BLaER1 treated with 17β-estradiol and CSF1 and Interleukin-3, amounts not matched to agents 10 nM and 100 nM (cell line): ENCODE measurements around the gene DZIP3.
"Not testable (repeated sequence)": the region's sequence is repeated elsewhere in the genome, so short reads cannot be mapped to it uniquely, and the experiment has no call there.

Source experiments
- H3K27ac ChIP-seq, 11 experiments: shearing (Covaris generic); formaldehyde crosslinking; 2 replicates each; pipeline ENCODE4 v1.8.1; 2022
- H3K27me3 ChIP-seq, 11 experiments: shearing (Covaris generic); formaldehyde crosslinking; 2 replicates each; pipeline ENCODE4 v1.8.1; 2022
- H3K36me3 ChIP-seq, 11 experiments: shearing (Covaris generic); formaldehyde crosslinking; 2 replicates each; pipeline ENCODE4 v1.8.1; 2022
- H3K4me1 ChIP-seq, 10 experiments: shearing (Covaris generic); formaldehyde crosslinking; 2 replicates each; pipeline ENCODE4 v1.8.1; 2022
- H3K4me2 ChIP-seq, 11 experiments: shearing (Covaris generic); formaldehyde crosslinking; 2 replicates each; pipeline ENCODE4 v1.8.1; 2022
- H3K4me3 ChIP-seq, 10 experiments: shearing (Covaris generic); formaldehyde crosslinking; 2 replicates each; pipeline ENCODE4 v1.8.1; 2022
- H3K9ac ChIP-seq, 11 experiments: shearing (Covaris generic); formaldehyde crosslinking; 2 replicates each; pipeline ENCODE4 v1.8.1; 2022
- H3K9me3 ChIP-seq, 11 experiments: shearing (Covaris generic); formaldehyde crosslinking; replicated peaks in 1 of 11; 2 replicates each; pipeline ENCODE4 v1.8.1; 2022
- H4K20me1 ChIP-seq, 11 experiments: shearing (Covaris generic); formaldehyde crosslinking; 2 replicates each; pipeline ENCODE4 v1.8.1; 2022
- Cebpa-rat ChIP-seq, 11 experiments: shearing (Covaris generic); IDR thresholded peaks; 2 replicates each; pipeline ENCODE4 v1.8.1; 2022

DZIP3 gene

GRCh38 chr3:108605491-108605890 lies 16.0 kb downstream of the DZIP3 start:
- Histone ChIP-seq H3K9ac (no peak overlapping the region), H3K27ac (no peak overlapping the region), H3K4me2 (no peak overlapping the region), H3K27me3 (no peaks in the 10 kb centered on the region), H3K9me3 (peaks cover 7 to 19% (median 14%) of the 10 kb centered on the region in 11 experiments; a peak in 20 of 22 replicates), H4K20me1 (no peaks in the 10 kb centered on the region), H3K4me1 (peaks cover 0 to 13% (median 7%) of the 10 kb centered on the region in 10 experiments; a peak in 10 of 20 replicates), H3K36me3 (no peaks in the 10 kb centered on the region), H3K4me3 (no peak overlapping the region)
- no peak for TF ChIP-seq Cebpa-rat (IDR thresholded peaks at IDR 0.05)

- Histone ChIP-seq H4K20me1 (no peaks in the 10 kb centered on the region), H3K4me3 (no peak overlapping the region), H3K36me3 (no peaks in the 10 kb centered on the region; a peak in 2 of 22 replicates), H3K27ac (no peak overlapping the region), H3K9ac (no peak overlapping the region), H3K9me3 (no peaks in the 10 kb centered on the region; a peak in 1 of 22 replicates), H3K4me1 (peaks cover 0 to 10% (median 5%) of the 10 kb centered on the region in 10 experiments; a peak in 9 of 20 replicates), H3K27me3 (no peaks in the 10 kb centered on the region), H3K4me2 (no peak overlapping the region)
- TF ChIP-seq Cebpa-rat (IDR thresholded peaks at IDR 0.05), result no peak
Observed at GRCh38 chr3:108608750-108609149, 19.2 kb downstream of the DZIP3 start.

- Histone ChIP-seq H4K20me1 (no peaks in the 10 kb centered on the region), H3K27ac (no peak overlapping the region), H3K4me3 (no peak overlapping the region), H3K4me1 (no peaks in the 10 kb centered on the region), H3K4me2 (no peak overlapping the region), H3K9me3 (no peaks in the 10 kb centered on the region), H3K9ac (no peak overlapping the region), H3K36me3 (no peaks in the 10 kb centered on the region; a peak in 2 of 22 replicates), H3K27me3 (no peaks in the 10 kb centered on the region)
- TF ChIP-seq Cebpa-rat (IDR thresholded peaks at IDR 0.05), result no peak
Observed at GRCh38 chr3:108610651-108611050, 21.1 kb downstream of the DZIP3 start.

GRCh38 chr3:108616090-108616489 lies 26.6 kb downstream of the DZIP3 start:
- H3K9ac ChIP-seq, H3K36me3 ChIP-seq, H3K27ac ChIP-seq, H3K4me3 ChIP-seq, H3K4me1 ChIP-seq, H3K9me3 ChIP-seq, H4K20me1 ChIP-seq, H3K27me3 ChIP-seq, H3K4me2 ChIP-seq: not testable (repeated sequence)

- Histone ChIP-seq H3K36me3 (no peaks in the 10 kb centered on the region), H4K20me1 (no peaks in the 10 kb centered on the region), H3K9me3 (no peaks in the 10 kb centered on the region), H3K27me3 (no peaks in the 10 kb centered on the region), H3K9ac (no peak overlapping the region), H3K4me1 (no peaks in the 10 kb centered on the region), H3K4me2 (no peak overlapping the region), H3K27ac (no peak overlapping the region), H3K4me3 (no peak overlapping the region)
- TF ChIP-seq Cebpa-rat (IDR thresholded peaks at IDR 0.05), result no peak
Observed at GRCh38 chr3:108620250-108620649, 30.7 kb downstream of the DZIP3 start.

GRCh38 chr3:108623504-108623903 lies 34.0 kb downstream of the DZIP3 start:
- Histone ChIP-seq H3K27me3 (no peaks in the 10 kb centered on the region), H3K9me3 (no peaks in the 10 kb centered on the region), H3K4me3 (no peak overlapping the region), H3K9ac (no peak overlapping the region), H3K27ac (no peak overlapping the region), H4K20me1 (no peaks in the 10 kb centered on the region), H3K36me3 (no peaks in the 10 kb centered on the region), H3K4me2 (no peak overlapping the region), H3K4me1 (no peaks in the 10 kb centered on the region)
- no peak for TF ChIP-seq Cebpa-rat (IDR thresholded peaks at IDR 0.05)

GRCh38 chr3:108629974-108630373 lies 40.5 kb downstream of the DZIP3 start:
- Histone ChIP-seq H3K9me3 (no peaks in the 10 kb centered on the region), H3K27me3 (no peaks in the 10 kb centered on the region), H3K27ac (no peak overlapping the region), H3K9ac (no peak overlapping the region), H4K20me1 (no peaks in the 10 kb centered on the region), H3K4me3 (no peak overlapping the region), H3K36me3 (no peaks in the 10 kb centered on the region), H3K4me2 (no peak overlapping the region), H3K4me1 (peaks cover 0 to 3% (median 0%) of the 10 kb centered on the region in 10 experiments; a peak in 2 of 20 replicates)
- no peak for TF ChIP-seq Cebpa-rat (IDR thresholded peaks at IDR 0.05)

GRCh38 chr3:108642526-108642925 lies 53.0 kb downstream of the DZIP3 start:
- Histone ChIP-seq H3K9me3 (no peaks in the 10 kb centered on the region), H3K4me1 (no peaks in the 10 kb centered on the region), H3K27ac (no peak overlapping the region), H3K4me2 (no peak overlapping the region), H3K4me3 (no peak overlapping the region), H4K20me1 (no peaks in the 10 kb centered on the region), H3K27me3 (no peaks in the 10 kb centered on the region), H3K9ac (no peak overlapping the region), H3K36me3 (peaks cover 0 to 15% (median 0%) of the 10 kb centered on the region in 11 experiments; a peak in 3 of 22 replicates)
- no peak for TF ChIP-seq Cebpa-rat (IDR thresholded peaks at IDR 0.05)

GRCh38 chr3:108645364-108645763 lies 55.8 kb downstream of the DZIP3 start:
- H3K27ac ChIP-seq, result no peak overlapping the region

GRCh38 chr3:108655664-108656063 lies 66.1 kb downstream of the DZIP3 start:
- not testable (repeated sequence) for H3K36me3 ChIP-seq, H4K20me1 ChIP-seq, H3K27ac ChIP-seq, H3K9ac ChIP-seq, H3K4me3 ChIP-seq, H3K27me3 ChIP-seq
- H3K9me3 ChIP-seq, result peaks cover 0 to 10% (median 0%) of the 10 kb centered on the region in 11 experiments; a peak in 3 of 22 replicates
- H3K4me2 ChIP-seq, result peak overlapping the region in 8 of 11 experiments; percentile 7 to 55 (median 46); a peak in 14 of 22 replicates
- peaks cover 0 to 15% (median 9%) of the 10 kb centered on the region in 10 experiments; a peak in 10 of 20 replicates for H3K4me1 ChIP-seq

More at GRCh38 chr3:108645364-108645763, 55.8 kb downstream of the DZIP3 start:
- H3K9me3 ChIP-seq, result no peaks in the 10 kb centered on the region
- no peaks in the 10 kb centered on the region for H4K20me1 ChIP-seq
- H3K9ac ChIP-seq, result no peak overlapping the region
- no peak for TF ChIP-seq Cebpa-rat (IDR thresholded peaks at IDR 0.05)
- peaks cover 0 to 15% (median 0%) of the 10 kb centered on the region in 11 experiments; a peak in 3 of 22 replicates for H3K36me3 ChIP-seq
- no peak overlapping the region for H3K4me3 ChIP-seq
- H3K27me3 ChIP-seq, result no peaks in the 10 kb centered on the region
- H3K4me2 ChIP-seq, result no peak overlapping the region
- H3K4me1 ChIP-seq, result no peaks in the 10 kb centered on the region
